ENCODE results near the gene KRTAP10-2. TPM values are rescaled to one million over a fixed set of nuclear protein-coding genes. Genes with fewer than 3 reads are reported as not detected.
"Not testable (repeated sequence)": the region's sequence is repeated elsewhere in the genome, so short reads cannot be mapped to it uniquely, and the experiment has no call there.

Gene KRTAP10-2
- total RNA-seq: not detected in 2 replicates
- long read RNA-seq: 0 reads

- no peak for TF ChIP-seq CTCF (conservative IDR thresholded peaks at IDR 0.05)
- Mint-ChIP-seq H3K36me3 (ENCODE audit: low read depth) (peaks cover 10% of the 10 kb centered on the region), H3K27me3 (ENCODE audit: low read depth) (no peaks in the 10 kb centered on the region), H3K4me3 (no peak within 1 kb of the TSS), H3K4me1 (peaks cover 21% of the 10 kb centered on the region), H3K27ac (ENCODE audit: unreplicated experiment) (peak within 1 kb of the TSS; percentile 29), H3K9me3 (peaks cover 6% of the 10 kb centered on the region)
- no peak for DNase-seq (ENCODE audit: low read depth, low spot score)
Observed at GRCh38 chr21:44551340-44551961, at the start of gene KRTAP10-2. Gene KRTAP10-2, minus strand, starts transcription at chr21:44551505. Its CDS starts 47 bp downstream, at chr21:44551458.

- H3K4me3 Mint-ChIP-seq; H3K9me3 Mint-ChIP-seq; H3K27ac Mint-ChIP-seq (ENCODE audit: unreplicated experiment); DNase-seq (ENCODE audit: low read depth, low spot score); H3K36me3 Mint-ChIP-seq (ENCODE audit: low read depth): not testable (repeated sequence)
- Mint-ChIP-seq H3K27me3 (ENCODE audit: low read depth) (peaks cover 18% of the 10 kb centered on the region), H3K4me1 (peaks cover 12% of the 10 kb centered on the region)
Observed at GRCh38 chr21:44601091-44601490, 49.8 kb upstream of the KRTAP10-2 start.

- peaks cover 12% of the 10 kb centered on the region for H3K4me1 Mint-ChIP-seq
- H3K9me3 Mint-ChIP-seq; H3K4me3 Mint-ChIP-seq; DNase-seq (ENCODE audit: low read depth, low spot score); H3K36me3 Mint-ChIP-seq (ENCODE audit: low read depth): not testable (repeated sequence)
- peaks cover 13% of the 10 kb centered on the region for H3K27me3 Mint-ChIP-seq (ENCODE audit: low read depth)
- peak within 1 kb of the TSS; percentile 30 for H3K27ac Mint-ChIP-seq (ENCODE audit: unreplicated experiment)
Observed at GRCh38 chr21:44600118-44600978, 49.0 kb upstream of the KRTAP10-2 start, which contains the start of gene KRTAP10-7. Gene KRTAP10-7, plus strand, starts transcription at chr21:44600597. Its CDS starts 25 bp downstream, at chr21:44600622.

GRCh38 chr21:44599264-44600029 is 48.1 kb upstream of the KRTAP10-2 start:
- no peak overlapping the region for H3K4me3 Mint-ChIP-seq
- H3K9me3 Mint-ChIP-seq: peaks cover under 1% of the 10 kb centered on the region
- peaks cover 5% of the 10 kb centered on the region for H3K27me3 Mint-ChIP-seq (ENCODE audit: low read depth)
- peak overlapping the region; percentile 30 for H3K27ac Mint-ChIP-seq (ENCODE audit: unreplicated experiment)
- H3K4me1 Mint-ChIP-seq: peaks cover 13% of the 10 kb centered on the region
- no peak for TF ChIP-seq CTCF (conservative IDR thresholded peaks at IDR 0.05)
- H3K36me3 Mint-ChIP-seq (ENCODE audit: low read depth): no peaks in the 10 kb centered on the region
- no peak for DNase-seq (ENCODE audit: low read depth, low spot score)

GRCh38 chr21:44598061-44598460 is 46.8 kb upstream of the KRTAP10-2 start:
- Mint-ChIP-seq H3K27ac (ENCODE audit: unreplicated experiment) (peak overlapping the region; percentile 69), H3K4me1 (peaks cover 26% of the 10 kb centered on the region), H3K4me3 (peak overlapping the region; percentile 60), H3K36me3 (ENCODE audit: low read depth) (no peaks in the 10 kb centered on the region), H3K27me3 (ENCODE audit: low read depth) (no peaks in the 10 kb centered on the region), H3K9me3 (no peaks in the 10 kb centered on the region)
- DNase-seq (ENCODE audit: low read depth, low spot score): no peak
- no peak for TF ChIP-seq CTCF (conservative IDR thresholded peaks at IDR 0.05)

- Mint-ChIP-seq H3K4me1 (peaks cover 26% of the 10 kb centered on the region), H3K27me3 (ENCODE audit: low read depth) (no peaks in the 10 kb centered on the region), H3K27ac (ENCODE audit: unreplicated experiment) (no peak overlapping the region), H3K36me3 (ENCODE audit: low read depth) (no peaks in the 10 kb centered on the region), H3K4me3 (no peak overlapping the region), H3K9me3 (no peaks in the 10 kb centered on the region)
- DNase-seq (ENCODE audit: low read depth, low spot score): no peak
- no peak for TF ChIP-seq CTCF (conservative IDR thresholded peaks at IDR 0.05)
Observed at GRCh38 chr21:44596068-44596725, 44.9 kb upstream of the KRTAP10-2 start.
